Prostate gland (tissue), 2 donors: Measurements from ENCODE around the gene PACS1.

ENCODE experiments used
- POLR2A ChIP-seq: fragments of 450-650 bp; IDR thresholded peaks from one replicate; pipeline ENCODE4 v1.6.1; 2016; ENCODE audit warnings: antibody characterized with exemption, mild to moderate bottlenecking
- TF ChIP-seq, protein P1 (sequence below), 4 experiments: fragments of 200-600 bp in 2 of 4; fragments of 450-650 bp in 2 of 4; sonication (generic) in 2 of 4; IDR thresholded peaks; 1 replicate in 3 of 4; 2 replicates in 1 of 4; pipeline ENCODE4 v1.5.1; 2016 to 2019; ENCODE audit warnings: antibody characterized with exemption in 4 of 4, mild to moderate bottlenecking in 2 of 4, moderate library complexity in 2 of 4

- TF ChIP-seq, protein P1, sequence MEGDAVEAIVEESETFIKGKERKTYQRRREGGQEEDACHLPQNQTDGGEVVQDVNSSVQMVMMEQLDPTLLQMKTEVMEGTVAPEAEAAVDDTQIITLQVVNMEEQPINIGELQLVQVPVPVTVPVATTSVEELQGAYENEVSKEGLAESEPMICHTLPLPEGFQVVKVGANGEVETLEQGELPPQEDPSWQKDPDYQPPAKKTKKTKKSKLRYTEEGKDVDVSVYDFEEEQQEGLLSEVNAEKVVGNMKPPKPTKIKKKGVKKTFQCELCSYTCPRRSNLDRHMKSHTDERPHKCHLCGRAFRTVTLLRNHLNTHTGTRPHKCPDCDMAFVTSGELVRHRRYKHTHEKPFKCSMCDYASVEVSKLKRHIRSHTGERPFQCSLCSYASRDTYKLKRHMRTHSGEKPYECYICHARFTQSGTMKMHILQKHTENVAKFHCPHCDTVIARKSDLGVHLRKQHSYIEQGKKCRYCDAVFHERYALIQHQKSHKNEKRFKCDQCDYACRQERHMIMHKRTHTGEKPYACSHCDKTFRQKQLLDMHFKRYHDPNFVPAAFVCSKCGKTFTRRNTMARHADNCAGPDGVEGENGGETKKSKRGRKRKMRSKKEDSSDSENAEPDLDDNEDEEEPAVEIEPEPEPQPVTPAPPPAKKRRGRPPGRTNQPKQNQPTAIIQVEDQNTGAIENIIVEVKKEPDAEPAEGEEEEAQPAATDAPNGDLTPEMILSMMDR (IDR thresholded peaks at IDR 0.05) = no peak
- no peak for TF ChIP-seq POLR2A
Observed at GRCh38 chr11:66190786-66191185, 120.7 kb downstream of the PACS1 start.
